Measurements from ENCODE around the gene LRMDA. TPM values are rescaled to one million over a fixed set of nuclear protein-coding genes. Genes with fewer than 3 reads are reported as not detected.

The LRMDA gene
- total and polyA plus RNA-seq, 2 of the 8 experiments (the other 6 are each of a cell fraction or from before 2014, with no cell fraction given): 0.86 to 2.8 TPM

GRCh38 chr10:76388321-76389023, 957.0 kb downstream of the LRMDA start:
- H3K18ac ChIP-seq (ENCODE audit: extremely low read depth, low read length): no peak overlapping the region
- H3K4ac ChIP-seq (replicated peaks; ENCODE audit: insufficient read length, low read depth, low read length): no peak overlapping the region
- no peaks in the 10 kb centered on the region for H3K4me1 ChIP-seq (replicated peaks in 1 of 4; ENCODE audit: control insufficient read depth in 3 of 4, insufficient read depth in 4 of 4, low read length in 3 of 4)
- no peaks in the 10 kb centered on the region for H3K36me3 ChIP-seq (ENCODE audit: control insufficient read depth in 2 of 4, insufficient read depth in 4 of 4, low read length in 3 of 4)
- H2BK5ac ChIP-seq (ENCODE audit: low read depth, low read length): no peak overlapping the region
- no peak overlapping the region for H4K8ac ChIP-seq (ENCODE audit: extremely low read depth, insufficient read depth, low read length)
- H3K23me2 ChIP-seq (ENCODE audit: low read depth, low read length): no peaks in the 10 kb centered on the region
- H2AK5ac ChIP-seq (ENCODE audit: low read depth, low read length): no peak overlapping the region
- no peak overlapping the region for H2BK20ac ChIP-seq (ENCODE audit: low read length)
- no peak overlapping the region for H3K56ac ChIP-seq (replicated peaks; ENCODE audit: insufficient read length, low read depth, low read length)
- no peaks in the 10 kb centered on the region for H4K20me1 ChIP-seq (replicated peaks in 1 of 2; ENCODE audit: control insufficient read depth in 1 of 2, insufficient read depth in 2 of 2, low read length in 2 of 2)
- no peak overlapping the region for H3K14ac ChIP-seq (ENCODE audit: insufficient read length)
- no peaks in the 10 kb centered on the region for H3K79me2 ChIP-seq (ENCODE audit: control insufficient read depth in 1 of 2, insufficient read depth in 2 of 2, low read length in 2 of 2)
- no peak overlapping the region for H2AFZ ChIP-seq (ENCODE audit: low read length)
- TF ChIP-seq KDM4A (IDR thresholded peaks at IDR 0.05; ENCODE audit: low read depth, low read length, severe bottlenecking): no peak
- TF ChIP-seq RFX5 (IDR thresholded peaks at IDR 0.05; ENCODE audit: borderline replicate concordance, low read depth, low read length): no peak
- no peak for TF ChIP-seq RBBP5 (IDR thresholded peaks at IDR 0.05; ENCODE audit: borderline replicate concordance, low read depth, low read length)
- no peak for TF ChIP-seq POLR2A (IDR thresholded peaks at IDR 0.05; ENCODE audit: control extremely low read depth in 1 of 2, low read depth in 2 of 2, low read length in 2 of 2)
- no peak for TF ChIP-seq CEBPB (IDR thresholded peaks at IDR 0.05; ENCODE audit: low read depth, low read length)
- TF ChIP-seq SP4 (IDR thresholded peaks at IDR 0.05; ENCODE audit: low read length): no peak
- no peak for TF ChIP-seq SUZ12 (IDR thresholded peaks at IDR 0.05; ENCODE audit: low read length)
- TF ChIP-seq KDM1A (IDR thresholded peaks at IDR 0.05; ENCODE audit: borderline replicate concordance, low read length): no peak
- no peak for TF ChIP-seq RXRA (IDR thresholded peaks at IDR 0.05; ENCODE audit: insufficient read depth, low read depth, low read length)
- no peak for TF ChIP-seq SIX5 (IDR thresholded peaks at IDR 0.05; ENCODE audit: low read depth, low read length)
- TF ChIP-seq ATF3 (IDR thresholded peaks at IDR 0.05; ENCODE audit: insufficient read depth, low read depth, low read length): no peak
- TF ChIP-seq EZH2 (IDR thresholded peaks at IDR 0.05; ENCODE audit: low read depth, low read length, severe bottlenecking): no peak
- H3K4me2 ChIP-seq (ENCODE audit: insufficient read depth in 1 of 2, low read depth in 2 of 2, low read length in 2 of 2): no peak overlapping the region
- DNase-seq (ENCODE audit: low read depth in 1 of 2, low spot score in 2 of 2) (no peak), FAIRE-seq (no peak)
- no peaks in the 10 kb centered on the region; a peak in 1 of 7 replicates for H3K27me3 ChIP-seq (replicated peaks in 1 of 4; ENCODE audit: control insufficient read depth in 3 of 4, extremely low read depth in 1 of 4, insufficient read depth in 3 of 4, low read length in 3 of 4)
- no peak overlapping the region for H3K27ac ChIP-seq (ENCODE audit: low read depth, low read length)
- WGBS, 2 experiments (ENCODE audit: extremely low coverage in 1 of 2, insufficient coverage in 1 of 2, insufficient read length in 1 of 2, insufficient replicate concordance in 2 of 2, low coverage in 1 of 2, low lambda C conversion rate in 2 of 2, missing lambda C conversion rate in 1 of 2): 88% methylated on average over 2 of the region's 2 CpGs; no CpG with 5 or more reads in 1 of the 2 experiments
- no peak overlapping the region for H2BK15ac ChIP-seq (ENCODE audit: low read length)
- no peak overlapping the region for H4K91ac ChIP-seq (replicated peaks; ENCODE audit: insufficient read length, low read length)
- H3K9me3 ChIP-seq (ENCODE audit: insufficient read depth in 2 of 2, low read depth in 1 of 2, low read length in 1 of 2): no peaks in the 10 kb centered on the region
- CTCF ChIA-PET (ENCODE audit: partially characterized antibody): interaction anchor here (1.0 kb wide), 1 partner anchor 16 kb away, joined by 4 read pairs; no protein-coding TSS in a partner anchor
- H3K4me3 ChIP-seq (ENCODE audit: extremely low read depth in 1 of 4, insufficient read depth in 2 of 4, low read depth in 3 of 4, low read length in 4 of 4): no peak overlapping the region
- POLR2A ChIA-PET (ENCODE audit: partially characterized antibody): no interaction called here
- no peak overlapping the region for H3K9ac ChIP-seq (replicated peaks in 1 of 4; ENCODE audit: extremely low read depth in 1 of 4, low read depth in 3 of 4, low read length in 3 of 4)
- no peak overlapping the region for H2BK12ac ChIP-seq (ENCODE audit: low read depth, low read length)
- no peak overlapping the region for H4K5ac ChIP-seq (ENCODE audit: insufficient read length, low read depth, low read length)
- no peak overlapping the region for H2BK120ac ChIP-seq (replicated peaks; ENCODE audit: low read depth, low read length)
- no peak overlapping the region for H3K23ac ChIP-seq (ENCODE audit: insufficient read length)
- H3K79me1 ChIP-seq (ENCODE audit: low read depth, low read length): no peaks in the 10 kb centered on the region
